Neural cell (in vitro differentiated cells): ENCODE data around the gene MLLT1. TPM values are rescaled to one million over a fixed set of nuclear protein-coding genes. Genes with fewer than 3 reads are reported as not detected.

ENCODE experiments used
- H2AFZ ChIP-seq: fragments of 200-600, 300-800 bp; sonication (generic), shearing (Covaris generic); 2 replicates; pipeline ENCODE4 v1.6.0; 2014; ENCODE audit warnings: low read depth, mild to moderate bottlenecking, antibody characterized with exemption, low read length, moderate library complexity
- H3F3A ChIP-seq: fragments of 200-600 bp; shearing (Covaris generic); 2 replicates; pipeline ENCODE4 v1.6.1; 2016; ENCODE audit warnings: mild to moderate bottlenecking, moderate library complexity, mixed read lengths, antibody characterized with exemption, low read length; ENCODE audit not compliant: insufficient read depth, poor library complexity, severe bottlenecking
- H3K27ac ChIP-seq: fragments of 200-600, 300-800 bp; sonication (generic), shearing (Covaris generic); 2 replicates; pipeline ENCODE4 v1.5.1; 2014; ENCODE audit warnings: mild to moderate bottlenecking, low read length, moderate library complexity
- H3K27me3 ChIP-seq: fragments of 300-800, 200-600 bp; sonication (generic), shearing (Covaris generic); 2 replicates; pipeline ENCODE4 v1.6.0; 2014; ENCODE audit warnings: mild to moderate bottlenecking, low read depth, low read length, moderate library complexity; ENCODE audit not compliant: insufficient read depth
- H3K36me3 ChIP-seq: fragments of 300-800, 200-600 bp; sonication (generic), shearing (Covaris generic); 2 replicates; pipeline ENCODE4 v1.5.1; 2014; ENCODE audit warnings: mild to moderate bottlenecking, antibody characterized with exemption, low read length, moderate library complexity; ENCODE audit not compliant: insufficient read depth
- H3K4me2 ChIP-seq: fragments of 300-800, 200-600 bp; sonication (generic), shearing (Covaris generic); 2 replicates; pipeline ENCODE4 v1.6.0; 2014; ENCODE audit warnings: mild to moderate bottlenecking, low read length
- H3K4me3 ChIP-seq: fragments of 300-800, 200-600 bp; sonication (generic), shearing (Covaris generic); 2 replicates; pipeline ENCODE4 v1.5.1; 2014; ENCODE audit warnings: mild to moderate bottlenecking, low read length, moderate library complexity
- H3K79me2 ChIP-seq: fragments of 200-600 bp; shearing (Covaris generic); replicated peaks from 2 replicates; pipeline ENCODE4 v1.6.0; 2014; ENCODE audit warnings: mild to moderate bottlenecking, low read length, moderate library complexity; ENCODE audit not compliant: insufficient read depth
- H3K9ac ChIP-seq: fragments of 300-800, 200-600 bp; sonication (generic), shearing (Covaris generic); 2 replicates; pipeline ENCODE4 v1.6.1; 2016; ENCODE audit warnings: mild to moderate bottlenecking, low read length, mixed read lengths
- H3K9me2 ChIP-seq: fragments of 200-600 bp; shearing (Covaris generic); 2 replicates; pipeline ENCODE4 v1.6.1; 2016; ENCODE audit warnings: mild to moderate bottlenecking, low read length, mixed read lengths; ENCODE audit not compliant: insufficient read depth
- H3K9me3 ChIP-seq: fragments of 200-600, 300-800 bp; sonication (generic), shearing (Covaris generic); 2 replicates; pipeline ENCODE4 v1.6.1; 2016; ENCODE audit warnings: mild to moderate bottlenecking, mixed run types, low read length, moderate library complexity, mixed read lengths
- H4K20me1 ChIP-seq: fragments of 200-600 bp; shearing (Covaris generic); 2 replicates; pipeline ENCODE4 v1.6.1; 2016; ENCODE audit warnings: mild to moderate bottlenecking, mixed run types; ENCODE audit not compliant: insufficient read depth
- EP300 ChIP-seq: fragments of 450-650 bp; conservative IDR thresholded peaks from 2 replicates; pipeline ENCODE4 v1.6.1; 2014; ENCODE audit warnings: antibody characterized with exemption, mild to moderate bottlenecking, moderate library complexity; ENCODE audit not compliant: poor library complexity, severe bottlenecking
- EZH2 ChIP-seq: fragments of 200-600, 300-800 bp; shearing (Covaris generic), sonication (generic); IDR thresholded peaks from 2 replicates; pipeline ENCODE4 v1.6.1; 2014; ENCODE audit warnings: antibody characterized with exemption, low read length, borderline replicate concordance, mild to moderate bottlenecking; ENCODE audit not compliant: insufficient read depth, poor library complexity, severe bottlenecking
- MXI1 ChIP-seq: fragments of 450-650 bp; conservative IDR thresholded peaks from 2 replicates; pipeline ENCODE4 v1.6.1; 2014; ENCODE audit warnings: antibody characterized with exemption, mild to moderate bottlenecking; ENCODE audit not compliant: poor library complexity, severe bottlenecking
- POLR2AphosphoS5 ChIP-seq: IDR thresholded peaks from 2 replicates; pipeline ENCODE4 v1.6.1; 2012
- RAD21 ChIP-seq: fragments of 450-650 bp; conservative IDR thresholded peaks from 2 replicates; pipeline ENCODE4 v1.6.1; 2014; ENCODE audit warnings: antibody characterized with exemption, mild to moderate bottlenecking, moderate library complexity
- SMC3 ChIP-seq: fragments of 450-650 bp; conservative IDR thresholded peaks from 2 replicates; pipeline ENCODE4 v1.6.1; 2014; ENCODE audit warnings: antibody characterized with exemption, mild to moderate bottlenecking, moderate library complexity; ENCODE audit not compliant: poor library complexity
- TAF1 ChIP-seq: IDR thresholded peaks from 2 replicates; pipeline ENCODE4 v1.6.1; 2012; ENCODE audit warnings: low read depth
- polyA plus RNA-seq: library from polyadenylated mRNA; depleted of rRNA; stranded (reverse); fragments of >200 nt; gene quantifications from 2 replicates; pipeline ENCODE4 v1.2.3, GENCODE V29; 2014
- TF ChIP-seq, protein P1 (sequence below): fragments of 450-650 bp; IDR thresholded peaks from 2 replicates; pipeline ENCODE4 v1.5.1; 2014; ENCODE audit warnings: antibody characterized with exemption, mild to moderate bottlenecking, moderate library complexity; ENCODE audit not compliant: poor library complexity, severe bottlenecking
- TF ChIP-seq, protein P2 (sequence below): IDR thresholded peaks from 2 replicates; pipeline ENCODE4 v1.6.1; 2012; ENCODE audit warnings: borderline replicate concordance

MLLT1 gene
- polyA plus RNA-seq, 1 donor from 2014 or later: 34.0 TPM

DNA sequence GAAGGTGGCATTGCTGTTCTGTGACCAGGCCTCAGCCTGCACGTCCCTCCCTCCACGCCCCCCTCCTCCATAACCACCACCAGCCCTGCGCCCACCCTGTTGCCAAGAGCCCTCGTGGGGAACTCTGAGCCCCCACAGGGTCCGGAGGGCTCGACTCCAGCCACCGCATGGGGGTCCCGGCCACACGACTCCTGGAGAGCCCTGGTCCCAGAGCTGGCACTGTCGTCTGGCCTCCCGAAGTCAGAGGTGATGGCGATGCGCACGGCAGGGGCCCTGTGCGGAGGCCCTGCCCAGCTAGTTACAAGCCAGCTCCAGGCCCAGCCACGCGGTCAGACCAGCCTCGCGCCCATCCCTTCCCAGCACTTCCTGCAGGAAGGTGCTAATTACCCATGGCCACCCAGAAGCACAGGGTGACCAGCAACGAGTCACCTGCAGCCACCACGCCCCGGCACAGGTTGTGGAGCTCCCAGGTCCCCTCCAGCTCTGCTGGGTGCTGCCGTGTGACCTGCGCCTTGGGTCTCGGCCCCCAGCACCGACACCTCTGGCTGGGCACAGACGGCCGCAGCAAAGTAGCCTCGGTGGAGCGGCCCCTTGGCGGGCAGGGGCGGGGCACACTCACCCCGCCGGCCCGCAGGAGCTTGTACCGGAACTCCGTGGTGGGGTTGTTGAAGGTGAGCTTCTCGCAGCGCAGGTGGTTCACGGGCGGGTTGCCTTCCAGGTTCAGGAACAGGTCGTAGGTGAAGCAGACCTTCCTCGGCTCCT, 49.6 kb downstream of the MLLT1 start:
- H3F3A ChIP-seq: no peaks in the 10 kb centered on the region
- H2AFZ ChIP-seq: no peak overlapping the region
- H3K4me2 ChIP-seq: no peak overlapping the region
- H3K79me2 ChIP-seq: peaks cover 16% of the 10 kb centered on the region
- no peak overlapping the region for H3K9ac ChIP-seq
- no peaks in the 10 kb centered on the region for H3K27me3 ChIP-seq
- no peaks in the 10 kb centered on the region for H3K9me3 ChIP-seq
- H4K20me1 ChIP-seq: no peaks in the 10 kb centered on the region
- H3K36me3 ChIP-seq: no peaks in the 10 kb centered on the region
- no peak for TF ChIP-seq POLR2AphosphoS5
- no peak for TF ChIP-seq RAD21
- TF ChIP-seq MXI1: no peak
- TF ChIP-seq, protein P1, sequence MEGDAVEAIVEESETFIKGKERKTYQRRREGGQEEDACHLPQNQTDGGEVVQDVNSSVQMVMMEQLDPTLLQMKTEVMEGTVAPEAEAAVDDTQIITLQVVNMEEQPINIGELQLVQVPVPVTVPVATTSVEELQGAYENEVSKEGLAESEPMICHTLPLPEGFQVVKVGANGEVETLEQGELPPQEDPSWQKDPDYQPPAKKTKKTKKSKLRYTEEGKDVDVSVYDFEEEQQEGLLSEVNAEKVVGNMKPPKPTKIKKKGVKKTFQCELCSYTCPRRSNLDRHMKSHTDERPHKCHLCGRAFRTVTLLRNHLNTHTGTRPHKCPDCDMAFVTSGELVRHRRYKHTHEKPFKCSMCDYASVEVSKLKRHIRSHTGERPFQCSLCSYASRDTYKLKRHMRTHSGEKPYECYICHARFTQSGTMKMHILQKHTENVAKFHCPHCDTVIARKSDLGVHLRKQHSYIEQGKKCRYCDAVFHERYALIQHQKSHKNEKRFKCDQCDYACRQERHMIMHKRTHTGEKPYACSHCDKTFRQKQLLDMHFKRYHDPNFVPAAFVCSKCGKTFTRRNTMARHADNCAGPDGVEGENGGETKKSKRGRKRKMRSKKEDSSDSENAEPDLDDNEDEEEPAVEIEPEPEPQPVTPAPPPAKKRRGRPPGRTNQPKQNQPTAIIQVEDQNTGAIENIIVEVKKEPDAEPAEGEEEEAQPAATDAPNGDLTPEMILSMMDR: no peak
- no peak for TF ChIP-seq EP300
- TF ChIP-seq, protein P2, sequence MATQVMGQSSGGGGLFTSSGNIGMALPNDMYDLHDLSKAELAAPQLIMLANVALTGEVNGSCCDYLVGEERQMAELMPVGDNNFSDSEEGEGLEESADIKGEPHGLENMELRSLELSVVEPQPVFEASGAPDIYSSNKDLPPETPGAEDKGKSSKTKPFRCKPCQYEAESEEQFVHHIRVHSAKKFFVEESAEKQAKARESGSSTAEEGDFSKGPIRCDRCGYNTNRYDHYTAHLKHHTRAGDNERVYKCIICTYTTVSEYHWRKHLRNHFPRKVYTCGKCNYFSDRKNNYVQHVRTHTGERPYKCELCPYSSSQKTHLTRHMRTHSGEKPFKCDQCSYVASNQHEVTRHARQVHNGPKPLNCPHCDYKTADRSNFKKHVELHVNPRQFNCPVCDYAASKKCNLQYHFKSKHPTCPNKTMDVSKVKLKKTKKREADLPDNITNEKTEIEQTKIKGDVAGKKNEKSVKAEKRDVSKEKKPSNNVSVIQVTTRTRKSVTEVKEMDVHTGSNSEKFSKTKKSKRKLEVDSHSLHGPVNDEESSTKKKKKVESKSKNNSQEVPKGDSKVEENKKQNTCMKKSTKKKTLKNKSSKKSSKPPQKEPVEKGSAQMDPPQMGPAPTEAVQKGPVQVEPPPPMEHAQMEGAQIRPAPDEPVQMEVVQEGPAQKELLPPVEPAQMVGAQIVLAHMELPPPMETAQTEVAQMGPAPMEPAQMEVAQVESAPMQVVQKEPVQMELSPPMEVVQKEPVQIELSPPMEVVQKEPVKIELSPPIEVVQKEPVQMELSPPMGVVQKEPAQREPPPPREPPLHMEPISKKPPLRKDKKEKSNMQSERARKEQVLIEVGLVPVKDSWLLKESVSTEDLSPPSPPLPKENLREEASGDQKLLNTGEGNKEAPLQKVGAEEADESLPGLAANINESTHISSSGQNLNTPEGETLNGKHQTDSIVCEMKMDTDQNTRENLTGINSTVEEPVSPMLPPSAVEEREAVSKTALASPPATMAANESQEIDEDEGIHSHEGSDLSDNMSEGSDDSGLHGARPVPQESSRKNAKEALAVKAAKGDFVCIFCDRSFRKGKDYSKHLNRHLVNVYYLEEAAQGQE: no peak
- TF ChIP-seq EZH2: no peak
- no peak for TF ChIP-seq TAF1
- no peak for TF ChIP-seq SMC3
- H3K4me3 ChIP-seq: no peak overlapping the region
- no peaks in the 10 kb centered on the region for H3K9me2 ChIP-seq
- H3K27ac ChIP-seq: no peak overlapping the region

DNA sequence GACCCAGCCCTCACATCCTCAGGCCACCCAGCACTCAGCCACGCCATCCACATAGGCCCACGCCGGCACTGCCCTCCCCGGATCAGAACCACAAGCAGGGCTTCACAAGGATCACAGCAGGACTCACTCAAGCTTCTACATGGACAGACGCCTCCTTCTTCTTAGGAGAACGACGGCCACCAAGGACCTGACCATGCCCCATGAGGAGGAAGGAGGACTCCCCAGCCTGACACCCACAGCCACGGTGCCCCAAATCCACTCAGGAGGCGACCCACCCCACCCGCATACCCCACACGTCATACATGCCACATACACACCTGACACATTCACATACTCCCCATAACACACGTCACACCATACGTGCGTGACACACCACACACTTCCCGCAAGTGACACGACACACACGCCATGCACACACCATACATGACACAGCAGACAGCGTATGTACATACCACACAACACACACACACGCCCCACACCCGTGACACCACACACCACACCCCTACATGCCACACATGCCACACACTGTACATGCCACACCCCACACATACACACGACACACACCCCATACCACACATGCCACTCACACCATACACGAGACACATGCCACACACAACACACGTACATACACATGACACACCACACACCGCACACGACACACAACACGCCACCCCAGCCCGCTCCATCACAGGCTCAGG, 50.4 kb downstream of the MLLT1 start:
- Histone ChIP-seq H3K79me2 (peaks cover 9% of the 10 kb centered on the region), H3K27me3 (no peaks in the 10 kb centered on the region), H3K9ac (no peak overlapping the region), H4K20me1 (no peaks in the 10 kb centered on the region), H2AFZ (no peak overlapping the region), H3F3A (no peaks in the 10 kb centered on the region), H3K9me2 (no peaks in the 10 kb centered on the region), H3K9me3 (no peaks in the 10 kb centered on the region), H3K4me3 (no peak overlapping the region), H3K4me2 (no peak overlapping the region), H3K36me3 (no peaks in the 10 kb centered on the region), H3K27ac (no peak overlapping the region)
- TF ChIP-seq, protein P1: no peak
- TF ChIP-seq, protein P2: no peak
- TF ChIP-seq EZH2 (no peak), TAF1 (no peak), EP300 (no peak), POLR2AphosphoS5 (no peak), RAD21 (no peak), SMC3 (no peak), MXI1 (no peak)
